Measurements from ENCODE around the gene WDR48.
A peak's percentile ranks its signal among the peaks of the same experiment; 100 is the strongest.

The WDR48 gene

DNA sequence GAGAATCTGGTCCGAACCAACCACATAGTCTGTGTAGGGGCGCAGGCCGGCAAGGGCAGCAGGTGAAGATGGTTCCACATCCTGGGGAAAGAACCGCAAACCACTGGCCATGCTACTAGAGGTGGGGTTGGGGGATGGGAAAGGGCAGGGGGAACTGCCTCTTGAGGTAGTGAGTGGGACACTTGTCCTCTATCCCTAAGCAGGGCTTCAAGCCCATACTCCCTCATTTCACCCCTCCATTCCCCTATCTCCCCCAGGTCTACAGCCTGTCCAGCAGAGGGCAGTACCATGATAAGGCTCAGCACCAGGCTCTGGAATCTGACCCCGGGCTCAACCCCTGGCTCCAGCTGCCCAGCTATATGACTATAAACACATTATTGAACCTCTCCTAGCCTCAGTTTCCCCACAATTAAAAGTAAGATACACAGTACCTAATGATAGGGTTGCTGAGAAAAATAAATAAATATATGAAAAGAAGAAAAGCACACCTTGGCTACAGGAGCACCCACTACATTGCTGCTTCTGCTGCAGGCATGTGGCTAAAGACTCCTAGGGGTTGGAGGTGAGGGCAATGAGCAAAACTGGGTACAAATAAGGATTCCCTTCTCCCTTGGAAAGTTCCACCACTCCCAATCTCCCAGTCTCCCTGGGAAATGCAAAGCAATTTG lies 49.3 kb downstream of the WDR48 start:
- peaks cover 62% of the 10 kb centered on the region for H3K36me3 ChIP-seq (ENCODE audit: control insufficient read depth, insufficient read depth, low read length)
- no peak overlapping the region for H3K4me3 ChIP-seq (ENCODE audit: extremely low read depth, insufficient read depth, low read length, poor library complexity, severe bottlenecking)
- H3K27ac ChIP-seq (ENCODE audit: low read depth, low read length, severe bottlenecking) = no peak overlapping the region
- no peaks in the 10 kb centered on the region for H3K9me3 ChIP-seq (ENCODE audit: control insufficient read depth, low read length)
- H3K4me1 ChIP-seq (ENCODE audit: control insufficient read depth, insufficient read depth, low read length, poor library complexity, severe bottlenecking) = peaks cover 24% of the 10 kb centered on the region
- WGBS, 2 experiments (ENCODE audit: insufficient coverage in 2 of 2) = 81 to 100% methylated on average over 2 to 3 of the region's 5 CpGs

DNA sequence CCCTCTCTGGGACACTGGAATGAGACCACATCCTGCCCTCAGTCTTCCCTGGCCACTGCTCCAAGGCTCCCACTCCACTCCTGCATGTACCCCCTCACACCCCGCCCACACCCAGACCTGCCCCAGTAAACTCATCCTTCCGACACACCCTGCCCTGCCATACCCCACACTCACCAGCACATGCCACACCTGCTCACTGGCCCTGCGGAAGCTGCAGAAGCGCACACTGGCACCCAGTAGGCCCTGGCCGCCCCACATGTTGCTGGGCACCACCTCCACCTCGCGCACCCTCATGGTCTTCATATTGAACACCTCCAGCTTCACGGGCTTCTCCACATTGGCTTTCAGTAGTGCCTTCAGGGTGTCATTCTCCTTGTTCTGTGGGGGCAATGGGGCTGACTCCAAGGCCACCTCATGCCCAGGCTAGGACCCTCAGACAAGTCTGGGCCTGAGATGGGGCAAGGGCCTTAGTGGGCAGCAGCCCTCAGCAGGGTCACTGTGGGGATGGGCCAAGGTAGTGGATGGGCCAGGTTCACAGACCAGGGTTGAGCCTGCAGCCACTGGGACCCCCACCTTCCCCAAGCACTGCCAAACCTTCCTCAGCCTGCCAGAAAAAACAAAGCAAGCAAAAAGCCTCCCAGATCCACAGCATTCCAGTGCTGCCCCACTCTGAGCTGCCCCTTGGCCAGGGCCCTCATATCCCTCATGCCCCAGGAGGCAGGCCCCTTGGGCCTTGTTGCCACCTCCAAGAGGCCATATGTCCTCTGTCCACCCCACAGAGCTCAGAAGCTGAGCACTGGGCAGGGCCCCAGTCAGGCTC lies 50.9 kb downstream of the WDR48 start:
- H3K4me3 ChIP-seq (ENCODE audit: extremely low read depth, insufficient read depth, low read length, poor library complexity, severe bottlenecking) = no peak overlapping the region
- no peak overlapping the region for H3K27ac ChIP-seq (ENCODE audit: low read depth, low read length, severe bottlenecking)
- peaks cover 51% of the 10 kb centered on the region for H3K36me3 ChIP-seq (ENCODE audit: control insufficient read depth, insufficient read depth, low read length)
- peaks cover 8% of the 10 kb centered on the region for H3K4me1 ChIP-seq (ENCODE audit: control insufficient read depth, insufficient read depth, low read length, poor library complexity, severe bottlenecking)
- H3K9me3 ChIP-seq (ENCODE audit: control insufficient read depth, low read length) = no peaks in the 10 kb centered on the region
- WGBS, 2 experiments (ENCODE audit: insufficient coverage in 2 of 2) = 96 to 100% methylated on average over 8 of the region's 8 CpGs

DNA sequence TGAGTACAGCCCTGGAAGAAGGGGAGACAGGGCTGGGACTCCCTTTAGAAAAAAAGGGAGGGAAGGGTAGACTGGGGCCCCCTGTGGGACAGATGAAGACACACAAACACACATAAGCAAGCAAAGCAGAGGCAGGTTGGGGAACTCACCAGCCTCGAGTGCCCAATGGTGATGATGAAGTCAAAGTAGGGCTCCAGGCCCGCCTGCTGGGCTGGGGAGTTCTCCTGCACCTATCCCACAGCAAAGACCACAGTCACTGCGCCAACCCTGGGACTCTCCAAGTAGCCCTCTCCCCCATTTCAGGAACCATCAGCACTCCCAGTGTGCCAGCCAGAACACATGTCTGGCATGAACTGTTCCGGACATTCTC lies 51.5 kb downstream of the WDR48 start:
- Histone ChIP-seq H3K4me1 (ENCODE audit: control insufficient read depth, insufficient read depth, low read length, poor library complexity, severe bottlenecking) (peaks cover 12% of the 10 kb centered on the region), H3K27ac (ENCODE audit: low read depth, low read length, severe bottlenecking) (no peak overlapping the region), H3K9me3 (ENCODE audit: control insufficient read depth, low read length) (no peaks in the 10 kb centered on the region), H3K4me3 (ENCODE audit: extremely low read depth, insufficient read depth, low read length, poor library complexity, severe bottlenecking) (no peak overlapping the region), H3K36me3 (ENCODE audit: control insufficient read depth, insufficient read depth, low read length) (peaks cover 46% of the 10 kb centered on the region)
- WGBS, 2 experiments (ENCODE audit: insufficient coverage in 2 of 2) = 83 to 100% methylated on average over 2 to 3 of the region's 4 CpGs

DNA sequence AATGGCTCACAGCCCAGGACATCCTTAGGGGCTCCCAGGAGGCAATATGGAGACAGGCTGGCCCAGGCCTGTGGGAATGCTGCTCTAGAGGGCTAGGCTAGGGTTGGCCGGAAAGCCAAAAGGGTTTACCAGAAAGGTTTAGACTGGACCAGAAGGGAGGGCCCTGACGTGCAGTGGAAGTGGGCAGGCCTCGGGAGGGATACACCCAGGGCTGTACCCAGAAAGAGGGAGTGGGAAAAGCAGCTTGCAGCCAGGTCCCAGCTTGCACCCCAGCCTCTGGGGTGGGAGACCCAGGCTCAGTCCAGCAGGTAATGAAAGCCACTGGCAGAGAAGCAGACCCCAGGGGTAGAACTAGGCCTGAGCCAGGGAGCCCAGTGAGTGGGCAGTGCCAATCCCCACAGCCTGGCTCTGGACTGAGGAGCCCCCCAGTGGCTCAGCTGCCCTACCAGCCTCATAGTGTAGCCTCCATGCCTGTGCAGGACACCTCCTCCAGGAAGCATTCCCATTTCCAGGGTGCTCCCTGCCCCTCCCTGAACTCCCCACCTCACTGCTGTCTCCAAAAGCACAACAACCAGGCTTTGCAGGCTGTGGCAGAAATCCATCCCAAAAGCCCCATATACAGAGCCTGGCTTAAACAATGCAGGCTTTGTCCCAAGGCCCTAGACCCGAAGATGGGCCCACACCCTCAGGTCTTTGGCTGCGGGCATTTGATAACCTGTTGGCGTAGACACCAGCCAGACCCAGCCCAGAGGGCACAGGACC lies 52.2 kb downstream of the WDR48 start:
- 95 to 97% methylated on average over 6 of the region's 6 CpGs for WGBS, 2 experiments (ENCODE audit: insufficient coverage in 2 of 2)
- Histone ChIP-seq H3K4me1 (ENCODE audit: control insufficient read depth, insufficient read depth, low read length, poor library complexity, severe bottlenecking) (peaks cover 18% of the 10 kb centered on the region), H3K36me3 (ENCODE audit: control insufficient read depth, insufficient read depth, low read length) (peaks cover 39% of the 10 kb centered on the region), H3K9me3 (ENCODE audit: control insufficient read depth, low read length) (no peaks in the 10 kb centered on the region), H3K4me3 (ENCODE audit: extremely low read depth, insufficient read depth, low read length, poor library complexity, severe bottlenecking) (no peak overlapping the region), H3K27ac (ENCODE audit: low read depth, low read length, severe bottlenecking) (no peak overlapping the region)

DNA sequence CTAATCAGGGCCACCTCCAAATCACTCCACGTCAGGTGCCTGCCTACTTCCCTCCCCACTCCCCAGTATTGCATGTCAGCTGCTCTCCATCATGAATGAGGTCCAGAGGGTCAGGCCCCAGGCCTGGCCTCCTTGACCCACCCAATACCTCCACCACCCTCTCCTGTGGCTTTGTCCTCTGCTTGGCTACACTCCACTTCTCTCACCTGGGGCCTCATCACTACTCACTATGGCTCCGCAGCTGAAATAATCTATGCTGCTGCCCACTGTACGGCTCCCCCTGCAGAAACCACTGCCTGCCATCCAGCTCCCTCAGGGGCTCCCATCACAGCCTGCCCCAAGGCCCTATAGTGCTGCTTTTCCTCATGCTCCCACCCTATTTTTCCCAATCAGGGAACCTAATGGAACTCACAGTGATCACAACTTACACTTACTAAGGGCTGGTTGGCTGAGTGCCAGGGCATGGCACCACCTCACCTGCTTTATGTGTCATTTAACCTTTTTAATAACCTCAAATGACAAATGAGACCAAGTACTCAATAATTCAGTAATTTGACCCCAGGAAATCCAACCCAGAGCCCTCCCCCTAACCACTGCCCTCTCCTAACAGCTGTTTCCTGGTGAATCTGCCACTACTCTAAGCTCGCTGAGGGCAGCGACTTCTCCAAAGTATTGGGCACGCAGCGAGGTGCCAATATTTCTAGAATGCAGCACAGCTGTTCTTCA lies 53.3 kb downstream of the WDR48 start:
- Histone ChIP-seq H3K9me3 (ENCODE audit: control insufficient read depth, low read length) (no peaks in the 10 kb centered on the region), H3K27ac (ENCODE audit: low read depth, low read length, severe bottlenecking) (no peak overlapping the region), H3K4me3 (ENCODE audit: extremely low read depth, insufficient read depth, low read length, poor library complexity, severe bottlenecking) (no peak overlapping the region), H3K36me3 (ENCODE audit: control insufficient read depth, insufficient read depth, low read length) (peaks cover 27% of the 10 kb centered on the region), H3K4me1 (ENCODE audit: control insufficient read depth, insufficient read depth, low read length, poor library complexity, severe bottlenecking) (peaks cover 18% of the 10 kb centered on the region)
- WGBS, 2 experiments (ENCODE audit: insufficient coverage in 2 of 2) = 90 to 96% methylated on average over 4 to 6 of the region's 7 CpGs

DNA sequence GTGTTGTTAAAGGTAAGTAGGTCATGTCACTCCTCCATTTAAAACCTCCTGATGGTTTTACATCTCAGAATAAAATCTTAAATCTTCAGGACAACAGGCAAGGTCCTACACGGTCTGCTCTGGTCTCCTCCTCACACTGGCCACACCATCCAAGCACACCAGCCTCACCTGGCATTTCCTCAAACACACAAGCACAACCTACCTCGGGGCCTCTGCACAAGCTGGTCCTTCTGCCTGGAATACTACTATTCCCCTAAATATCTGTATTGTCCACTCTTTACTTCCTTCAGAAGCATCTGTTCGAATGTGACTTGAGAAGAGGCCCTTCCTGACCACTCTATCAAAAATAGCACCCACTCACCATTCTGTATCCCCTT lies 53.9 kb downstream of the WDR48 start:
- H3K27ac ChIP-seq (ENCODE audit: low read depth, low read length, severe bottlenecking) = no peak overlapping the region
- no peaks in the 10 kb centered on the region for H3K9me3 ChIP-seq (ENCODE audit: control insufficient read depth, low read length)
- peaks cover 22% of the 10 kb centered on the region for H3K36me3 ChIP-seq (ENCODE audit: control insufficient read depth, insufficient read depth, low read length)
- WGBS, 2 experiments (ENCODE audit: insufficient coverage in 2 of 2) = 92 to 97% methylated on average over 2 to 3 of the region's 3 CpGs
- H3K4me1 ChIP-seq (ENCODE audit: control insufficient read depth, insufficient read depth, low read length, poor library complexity, severe bottlenecking) = peaks cover 18% of the 10 kb centered on the region
- H3K4me3 ChIP-seq (ENCODE audit: extremely low read depth, insufficient read depth, low read length, poor library complexity, severe bottlenecking) = peak overlapping the region; percentile 93

DNA sequence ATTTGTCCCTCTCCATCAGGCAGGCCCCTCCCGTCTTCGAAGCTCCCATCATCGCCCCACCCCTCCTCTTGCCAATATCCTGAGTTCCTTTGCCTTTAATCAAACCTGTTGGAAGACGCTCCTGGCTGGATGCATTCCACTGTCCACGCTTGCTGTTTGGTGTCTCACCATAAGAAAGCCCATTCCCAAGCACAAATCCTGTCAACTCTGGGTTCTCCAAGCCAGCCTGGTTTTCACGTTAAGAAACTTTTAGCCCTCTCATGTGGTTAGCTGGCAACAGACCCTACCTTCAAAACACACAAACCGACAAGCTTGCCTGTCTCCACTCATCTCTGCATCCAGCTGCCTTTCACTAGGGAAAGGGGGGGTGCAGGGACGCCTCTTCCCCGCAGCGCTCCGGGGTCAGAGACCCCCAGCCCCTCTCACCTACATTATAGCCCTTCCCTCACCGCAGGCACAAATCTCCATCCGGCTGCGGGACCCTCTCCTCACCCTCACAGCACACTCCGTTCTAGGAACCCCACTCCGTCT lies 54.5 kb downstream of the WDR48 start:
- WGBS, 2 experiments (ENCODE audit: insufficient coverage in 2 of 2) = 5 to 15% methylated on average over 11 to 14 of the region's 16 CpGs
- Histone ChIP-seq H3K4me3 (ENCODE audit: extremely low read depth, insufficient read depth, low read length, poor library complexity, severe bottlenecking) (peak overlapping the region; percentile 93), H3K9me3 (ENCODE audit: control insufficient read depth, low read length) (no peaks in the 10 kb centered on the region), H3K36me3 (ENCODE audit: control insufficient read depth, insufficient read depth, low read length) (peaks cover 17% of the 10 kb centered on the region), H3K4me1 (ENCODE audit: control insufficient read depth, insufficient read depth, low read length, poor library complexity, severe bottlenecking) (peaks cover 18% of the 10 kb centered on the region), H3K27ac (ENCODE audit: low read depth, low read length, severe bottlenecking) (peak overlapping the region; percentile 73)

DNA sequence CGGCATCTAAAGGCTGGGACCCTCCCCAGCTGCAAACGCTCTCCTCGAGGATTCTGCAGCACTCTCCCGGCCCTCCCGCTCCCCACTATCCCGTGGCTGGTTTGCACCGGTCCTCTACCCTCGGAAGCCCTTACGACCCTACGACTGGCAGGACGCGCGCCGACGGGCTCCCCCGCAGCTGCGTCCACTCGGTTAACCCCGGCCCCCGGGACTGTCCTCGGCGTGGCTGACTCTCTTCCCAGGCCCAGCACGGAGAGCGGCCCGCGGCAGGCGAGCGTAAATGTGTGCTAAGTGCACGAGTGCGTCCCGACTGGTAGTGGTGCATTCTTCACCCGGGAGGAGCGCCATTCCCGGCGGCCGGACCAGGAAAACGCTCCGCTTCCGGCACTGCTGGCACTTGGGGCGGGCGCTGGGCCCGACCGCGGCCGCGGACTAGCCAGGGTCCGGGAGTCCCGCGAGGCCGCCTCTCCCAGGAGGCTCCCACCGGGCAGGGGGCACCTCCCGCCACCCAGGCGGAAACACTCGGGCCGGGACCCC lies 55.1 kb downstream of the WDR48 start:
- Histone ChIP-seq H3K4me3 (ENCODE audit: extremely low read depth, insufficient read depth, low read length, poor library complexity, severe bottlenecking) (peak overlapping the region; percentile 93), H3K9me3 (ENCODE audit: control insufficient read depth, low read length) (no peaks in the 10 kb centered on the region), H3K4me1 (ENCODE audit: control insufficient read depth, insufficient read depth, low read length, poor library complexity, severe bottlenecking) (peaks cover 18% of the 10 kb centered on the region), H3K36me3 (ENCODE audit: control insufficient read depth, insufficient read depth, low read length) (peaks cover 15% of the 10 kb centered on the region), H3K27ac (ENCODE audit: low read depth, low read length, severe bottlenecking) (peak overlapping the region; percentile 73)
- WGBS, 2 experiments (ENCODE audit: insufficient coverage in 2 of 2) = 0 to 1% methylated on average over 47 to 53 of the region's 55 CpGs

DNA sequence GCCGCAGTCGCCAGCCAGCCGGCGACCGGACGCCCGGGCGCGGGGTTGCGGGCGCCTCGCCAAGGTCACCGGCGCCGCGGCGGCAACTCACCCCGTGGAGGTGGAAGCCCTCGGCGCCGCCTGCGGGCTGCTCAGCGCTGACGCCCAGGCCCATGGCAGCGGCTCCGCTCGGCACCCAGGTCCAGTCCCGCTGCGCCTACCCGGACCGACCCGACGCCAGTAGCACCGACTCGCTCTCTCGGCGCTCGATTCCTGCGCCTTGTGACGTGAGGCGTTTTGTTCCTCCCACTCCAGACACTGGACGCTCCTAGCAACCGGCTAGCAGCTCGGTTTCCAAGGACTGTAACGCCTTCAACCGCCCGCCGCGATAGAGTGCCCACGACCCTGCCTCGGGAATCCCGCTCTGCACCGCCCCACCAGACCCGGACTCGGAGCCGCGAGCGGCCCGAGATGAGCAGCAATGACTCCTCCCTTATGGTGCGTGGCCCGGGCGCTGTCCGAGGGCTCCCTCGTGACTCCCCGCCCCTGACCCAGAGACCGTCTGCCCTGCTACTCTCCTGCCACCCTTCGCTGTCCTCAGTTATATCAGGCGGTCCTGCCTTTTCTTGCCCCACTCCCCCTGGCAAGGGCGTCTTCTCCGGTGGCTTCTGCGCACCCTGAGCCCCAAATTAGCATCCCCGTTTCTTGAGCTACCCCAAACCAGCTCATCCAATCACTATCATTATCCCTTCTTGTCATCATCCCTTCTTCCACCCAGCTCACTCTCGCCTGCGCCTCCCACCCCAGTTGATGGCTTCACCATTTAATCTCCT lies 55.8 kb downstream of the WDR48 start, which contains the start of the genes GORASP1 and TTC21A:
GORASP1 (minus strand) TSS at position 240 of the 812 bp plus-strand sequence; CDS start at position 154, 86 bp downstream.
TTC21A (plus strand) TSS at position 293 of the 812 bp plus-strand sequence; CDS start at position 451, 158 bp downstream.
- Histone ChIP-seq H3K4me3 (ENCODE audit: extremely low read depth, insufficient read depth, low read length, poor library complexity, severe bottlenecking) (peak within 1 kb of the TSS; percentile 93), H3K9me3 (ENCODE audit: control insufficient read depth, low read length) (no peaks in the 10 kb centered on the region), H3K4me1 (ENCODE audit: control insufficient read depth, insufficient read depth, low read length, poor library complexity, severe bottlenecking) (peaks cover 18% of the 10 kb centered on the region), H3K27ac (ENCODE audit: low read depth, low read length, severe bottlenecking) (peak within 1 kb of the TSS; percentile 73), H3K36me3 (ENCODE audit: control insufficient read depth, insufficient read depth, low read length) (peaks cover 9% of the 10 kb centered on the region)
- 1% methylated on average over 65 to 73 of the region's 74 CpGs for WGBS, 2 experiments (ENCODE audit: insufficient coverage in 2 of 2)
